ENCODE results near the gene SNTA1.
"Not testable (repeated sequence)": the region's sequence is repeated elsewhere in the genome, so short reads cannot be mapped to it uniquely, and the experiment has no call there.

The SNTA1 gene

DNA sequence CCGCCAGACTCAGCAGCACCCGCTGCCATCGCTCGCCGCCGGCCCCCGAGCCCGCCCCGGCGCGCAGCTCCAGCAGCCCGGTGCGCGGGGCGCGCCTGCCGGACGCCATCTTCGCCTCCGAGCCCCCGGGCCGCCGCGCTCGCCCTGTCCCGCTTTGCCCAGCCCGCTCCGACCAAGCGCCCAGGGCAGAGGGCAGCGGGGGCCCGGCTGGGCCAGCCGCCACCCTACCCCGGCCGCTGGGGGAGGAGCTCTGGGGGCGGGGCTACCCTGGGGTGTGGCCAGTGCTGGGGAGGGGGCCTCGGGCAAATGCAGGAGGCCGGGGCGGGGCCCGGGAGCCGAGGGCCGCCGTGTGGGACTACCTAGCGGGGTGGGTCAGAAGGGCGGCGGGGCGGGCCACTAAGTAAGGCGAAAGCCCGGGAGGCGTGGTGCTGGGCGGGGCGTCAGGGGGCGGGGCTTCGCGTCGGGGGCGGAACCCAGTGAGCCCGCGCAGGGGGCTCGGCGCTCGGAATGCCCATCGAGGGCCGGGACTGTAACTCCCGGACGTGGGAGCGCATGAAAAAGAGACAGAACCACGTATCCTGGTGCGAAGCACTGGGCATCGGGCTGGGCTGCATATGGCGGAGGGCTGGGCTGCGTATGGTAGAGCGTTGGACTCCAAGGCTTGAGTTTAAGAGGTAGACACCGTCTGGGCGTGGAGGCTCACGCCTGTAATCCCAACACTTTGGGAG is at the start of gene SNTA1:
Gene SNTA1 (minus strand): TSS at position 252 of the 728 bp plus-strand sequence. CDS start 143 bp downstream, at position 109.
- peak; percentile 99 for DNase-seq (ENCODE audit: low spot score)

DNA sequence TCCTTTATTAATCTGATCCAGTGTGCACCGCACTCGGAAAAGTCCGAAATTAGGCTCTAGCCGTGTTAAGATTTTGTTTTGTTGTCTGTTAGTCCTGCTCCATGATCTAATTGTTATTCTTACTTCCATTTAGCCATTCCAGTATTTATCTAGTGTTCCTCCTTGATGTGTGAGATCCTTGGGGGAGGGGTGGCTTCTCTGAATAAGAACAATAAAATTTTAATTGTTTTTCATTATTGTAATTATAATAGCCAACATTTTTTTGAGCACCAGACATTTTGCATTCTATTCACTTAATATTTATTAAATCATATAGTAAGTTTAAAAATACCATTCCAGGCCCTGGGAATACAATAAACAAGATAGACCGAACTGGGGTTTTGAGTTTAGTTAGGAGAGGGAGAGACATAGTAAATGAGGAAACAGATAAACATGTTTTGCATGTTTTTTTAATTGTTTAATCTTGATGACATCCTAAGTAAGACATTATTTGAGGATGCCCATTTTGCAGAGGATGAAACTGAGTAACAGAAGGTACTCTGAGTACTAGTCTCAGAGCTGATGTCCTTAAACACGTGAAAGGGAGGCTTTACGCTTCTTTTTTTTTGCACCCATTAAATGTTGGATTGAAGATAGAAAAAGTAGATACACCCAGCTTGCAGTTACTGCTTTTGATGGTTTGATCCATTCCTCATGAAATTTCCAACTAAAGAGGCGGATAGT is 47.5 kb upstream of the SNTA1 start:
- no peak for DNase-seq (ENCODE audit: low spot score)

DNA sequence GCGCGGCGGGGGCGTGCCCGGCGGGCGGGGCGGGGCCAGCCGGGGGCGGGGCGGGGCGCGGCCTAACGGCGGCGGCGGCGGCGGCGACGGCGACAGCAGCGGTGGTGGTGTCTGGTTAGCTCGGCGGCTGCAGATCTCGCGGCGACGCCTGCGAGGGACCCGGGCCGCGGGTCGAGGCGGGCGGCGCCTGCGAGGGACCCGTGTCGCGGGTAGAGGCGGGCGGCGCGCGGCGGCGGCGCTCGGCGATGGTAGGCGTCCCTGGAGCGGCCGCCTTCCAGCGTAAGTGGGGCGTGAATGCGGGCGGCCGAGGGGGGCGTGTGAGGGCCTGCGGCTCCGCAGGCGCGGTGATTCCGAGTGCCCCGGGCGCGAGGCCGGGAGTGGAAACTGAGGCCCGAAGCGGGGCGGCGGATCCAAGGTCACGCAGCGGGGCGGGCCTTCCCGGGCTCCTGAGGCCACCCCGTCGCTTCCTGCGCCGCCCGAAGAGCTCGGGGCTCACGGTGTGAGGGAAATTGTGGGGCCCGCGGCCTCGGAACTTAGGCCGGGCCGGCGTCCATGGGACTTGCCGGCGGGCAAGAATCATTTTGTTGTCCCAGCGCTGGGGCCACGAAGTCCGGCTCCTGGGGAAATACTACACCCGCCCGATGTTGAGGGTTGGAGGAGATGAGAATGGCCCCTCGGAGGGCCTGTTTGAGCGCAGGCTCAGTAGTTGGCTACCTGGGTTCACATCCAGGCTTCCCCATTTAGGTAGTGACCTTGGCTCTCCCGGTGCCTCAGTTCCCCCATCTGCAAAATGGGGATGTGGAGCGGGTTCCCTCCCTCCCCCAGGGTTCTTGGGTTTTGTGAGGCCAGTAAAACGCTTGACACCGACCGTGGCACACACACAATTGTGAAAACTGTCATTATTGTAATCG is 46.7 kb upstream of the SNTA1 start, which contains the start of gene CBFA2T2:
Gene CBFA2T2 (plus strand): TSS at position 74 of the 911 bp plus-strand sequence. CDS start 172 bp downstream, at position 246.
- DNase-seq (ENCODE audit: low spot score) = no peak

DNA sequence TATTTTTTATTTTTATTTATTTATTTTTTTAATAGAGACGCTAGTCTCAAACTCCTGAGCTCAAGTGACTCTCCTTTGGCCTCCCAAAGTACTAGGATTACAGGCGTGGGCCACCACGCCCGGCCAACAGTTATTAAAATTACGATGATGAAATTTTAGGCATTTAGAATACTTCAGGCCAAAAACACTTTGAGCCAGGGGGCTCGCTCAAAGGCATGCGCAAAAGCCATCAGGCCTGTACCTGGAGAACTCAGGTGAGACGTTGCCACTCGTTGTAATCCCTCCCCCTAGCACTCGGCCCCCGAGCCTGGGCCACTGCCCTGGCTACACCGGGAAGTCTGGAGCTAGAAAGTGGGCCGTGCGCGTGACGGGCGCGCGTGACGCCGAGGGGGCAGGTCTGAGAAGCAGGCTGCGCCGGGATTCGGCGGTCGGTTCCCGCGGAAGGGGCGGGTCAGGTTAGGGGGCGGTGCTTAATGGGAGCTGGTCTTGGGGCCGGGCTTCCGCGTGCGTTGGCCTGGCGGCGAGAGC is 46.0 kb upstream of the SNTA1 start:
- peak; percentile 100 for DNase-seq (ENCODE audit: low spot score)

DNA sequence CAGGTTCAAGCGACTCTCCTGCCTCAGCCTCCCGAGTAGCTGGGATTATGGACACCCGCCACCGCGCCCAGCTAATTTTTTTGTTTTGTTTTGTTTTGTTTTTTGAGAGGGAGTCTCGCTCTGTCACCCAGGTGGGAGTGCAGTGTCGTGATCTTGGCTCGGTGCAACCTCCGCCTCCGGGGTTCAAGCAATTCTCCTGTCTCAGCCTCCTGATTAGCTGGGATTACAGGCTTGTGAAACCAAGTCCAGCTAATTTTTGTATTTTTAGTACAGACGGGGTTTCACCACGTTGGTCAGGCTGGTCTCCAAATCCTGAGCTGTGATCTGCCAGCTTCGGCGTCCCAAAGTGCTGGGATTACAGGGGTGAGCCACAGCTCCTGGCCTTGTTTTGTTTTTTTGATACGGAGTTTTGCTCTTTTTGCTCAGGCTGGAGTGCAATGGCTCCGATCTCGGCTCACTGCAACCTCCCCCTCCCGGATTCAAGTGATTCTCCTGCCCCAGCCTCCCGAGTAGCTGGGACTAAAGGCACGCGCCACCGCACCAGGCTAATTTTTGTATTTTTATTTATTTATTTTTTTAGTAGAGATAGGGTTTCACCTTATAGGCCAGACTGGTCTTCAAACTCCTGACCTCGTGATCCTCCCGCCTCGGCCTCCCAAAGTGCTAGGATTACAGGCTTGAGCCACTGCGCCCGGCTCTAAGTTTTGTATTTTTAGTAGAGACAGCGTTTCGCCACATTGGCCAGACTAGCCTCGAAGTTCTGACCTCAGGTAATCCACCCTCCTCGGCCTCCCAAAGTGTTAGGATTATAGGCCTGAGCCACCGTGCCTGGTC is 45.3 kb upstream of the SNTA1 start:
- not testable (repeated sequence) for DNase-seq (ENCODE audit: low spot score)

DNA sequence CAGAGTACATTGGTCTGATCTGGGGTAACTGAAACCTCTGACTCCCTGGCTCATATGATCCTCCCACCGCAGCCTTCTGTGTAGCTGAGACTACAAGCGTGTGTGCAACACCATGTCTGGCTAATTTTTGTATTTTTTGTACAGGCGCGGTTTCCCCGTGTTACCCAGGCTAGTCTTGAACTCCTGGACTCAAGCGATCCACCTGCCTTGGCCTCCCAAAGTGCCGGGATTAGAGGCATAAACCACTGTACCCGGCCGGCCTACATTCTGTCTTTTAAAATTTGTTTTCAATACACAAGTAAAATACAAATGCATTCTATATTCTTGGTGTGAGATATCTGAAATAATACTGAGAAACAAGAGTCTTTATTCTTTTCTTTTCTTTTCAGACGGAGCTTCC is 44.6 kb upstream of the SNTA1 start:
- DNase-seq (ENCODE audit: low spot score) = no peak

DNA sequence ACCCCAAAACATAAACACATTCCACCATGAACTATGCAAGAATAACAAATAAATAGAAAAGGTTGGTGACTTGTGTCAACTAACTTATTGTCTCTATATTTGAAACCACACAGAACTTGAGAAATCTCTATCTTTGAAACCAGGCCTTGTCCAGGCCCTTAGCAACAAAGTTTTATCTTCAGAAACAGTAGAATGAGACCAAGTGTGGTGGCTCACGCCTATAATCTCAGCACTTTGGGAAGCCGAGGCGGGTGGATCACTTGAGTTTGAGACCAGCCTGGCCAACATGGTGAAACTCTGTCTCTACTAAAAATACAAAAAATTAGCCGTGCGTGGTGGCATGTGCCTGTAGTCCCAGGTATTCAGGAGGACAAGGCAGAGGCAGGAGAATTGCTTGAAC is 39.6 kb upstream of the SNTA1 start:
- DNase-seq (ENCODE audit: low spot score) = not testable (repeated sequence)

DNA sequence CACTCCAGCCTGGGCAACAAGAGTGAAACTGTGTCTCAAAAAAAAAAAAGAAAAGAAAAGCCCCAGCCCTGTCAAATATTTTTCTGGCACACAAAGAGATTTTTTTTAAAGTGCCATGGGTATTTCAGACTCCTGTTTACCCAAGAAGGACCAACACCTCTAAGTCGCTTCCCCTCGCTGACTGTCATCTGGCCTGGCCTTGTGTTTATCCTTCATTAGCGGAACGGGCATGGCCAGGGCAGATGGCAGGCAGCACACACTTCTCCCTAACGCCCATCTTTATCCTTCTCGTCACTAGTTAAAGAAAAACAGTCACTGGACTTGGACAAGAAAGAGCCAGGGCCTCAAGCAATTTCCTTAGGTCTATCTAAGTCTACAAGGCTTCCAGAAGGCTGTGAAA is 39.0 kb upstream of the SNTA1 start:
- no peak for DNase-seq (ENCODE audit: low spot score)

DNA sequence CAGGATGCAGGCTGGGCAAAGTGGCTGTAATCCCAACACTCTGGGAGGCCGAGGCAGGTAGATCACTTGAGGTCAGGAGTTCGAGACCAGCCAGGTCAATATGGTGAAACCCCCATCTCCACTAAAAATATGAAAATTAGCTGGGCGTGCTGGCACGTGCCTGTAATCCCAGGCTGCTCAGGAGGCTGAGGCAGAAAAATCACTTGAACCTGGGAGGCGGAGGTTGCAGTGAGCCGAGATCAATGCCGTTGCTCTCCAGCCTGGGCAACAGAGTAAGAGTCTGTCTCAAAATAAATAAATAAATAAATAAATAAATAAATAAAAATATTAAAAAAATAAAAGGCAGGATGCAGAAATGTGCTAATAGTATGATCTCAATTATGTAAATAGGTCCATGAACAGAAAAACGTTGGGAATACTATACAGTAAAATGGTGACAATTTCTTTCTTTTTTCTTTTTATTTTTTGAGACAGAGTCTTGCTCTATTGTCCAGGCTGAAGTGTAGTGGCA is 37.9 kb upstream of the SNTA1 start:
- no peak for DNase-seq (ENCODE audit: low spot score)

DNA sequence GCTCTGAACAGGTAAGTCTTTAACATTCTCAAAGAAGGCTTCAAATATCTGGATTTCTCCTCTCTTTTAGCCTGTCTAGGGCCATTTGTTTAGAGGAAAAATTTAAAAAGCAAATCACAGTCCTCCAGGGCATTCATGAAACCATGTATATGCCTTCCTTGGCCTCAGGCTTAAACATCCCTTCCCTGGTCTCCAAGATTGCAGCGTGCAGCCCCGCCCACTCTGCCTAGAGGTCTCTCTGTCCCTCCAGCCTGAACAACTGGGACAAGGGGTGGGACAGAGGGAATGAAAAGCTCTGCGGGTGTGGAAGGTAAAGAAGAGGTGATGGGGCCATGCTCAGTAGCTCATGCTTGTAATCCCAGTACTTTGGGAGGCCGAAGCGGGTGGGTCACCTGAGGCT is 36.5 kb upstream of the SNTA1 start:
- no peak for DNase-seq (ENCODE audit: low spot score)

DNA sequence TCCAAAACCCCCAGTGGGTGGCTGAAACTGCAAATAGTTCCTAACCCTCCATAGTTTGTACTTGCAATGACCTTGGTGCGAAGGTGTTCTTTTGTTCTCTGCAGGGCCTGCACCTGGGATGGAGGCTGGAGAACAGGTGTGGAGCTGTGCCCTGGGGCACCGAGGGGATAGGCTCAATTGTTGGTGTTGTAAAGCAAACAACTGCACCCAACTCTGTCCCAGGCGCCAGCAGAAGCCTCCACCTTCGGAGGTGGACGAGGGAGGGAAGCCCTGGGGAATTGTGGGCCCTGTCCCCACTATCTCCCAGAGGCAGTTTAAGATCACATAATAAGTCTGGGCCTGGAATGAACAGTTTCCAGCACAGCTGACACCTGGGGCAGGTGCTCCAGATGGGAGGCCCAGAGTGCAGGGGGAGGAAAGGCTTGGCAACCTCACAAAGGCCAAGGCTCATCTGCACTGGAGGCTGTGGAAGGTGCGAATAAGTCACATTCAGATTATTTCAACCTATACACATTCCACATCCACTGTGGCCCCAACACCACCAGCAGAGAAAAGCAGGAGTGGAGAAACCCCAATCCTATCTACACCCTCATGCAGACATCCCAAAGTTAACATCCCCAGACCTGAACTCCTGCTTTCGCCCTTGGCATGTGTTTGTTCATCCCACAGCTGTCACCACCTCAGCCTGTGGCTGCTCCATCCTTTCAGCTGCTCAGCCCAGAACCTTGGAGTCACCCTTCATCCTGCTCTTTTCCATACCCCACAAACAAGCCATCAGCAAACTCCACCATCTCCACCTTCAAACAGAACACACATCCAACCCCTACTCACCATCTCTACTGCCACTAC is 34.0 kb upstream of the SNTA1 start:
- DNase-seq (ENCODE audit: low spot score) = peak; percentile 37

DNA sequence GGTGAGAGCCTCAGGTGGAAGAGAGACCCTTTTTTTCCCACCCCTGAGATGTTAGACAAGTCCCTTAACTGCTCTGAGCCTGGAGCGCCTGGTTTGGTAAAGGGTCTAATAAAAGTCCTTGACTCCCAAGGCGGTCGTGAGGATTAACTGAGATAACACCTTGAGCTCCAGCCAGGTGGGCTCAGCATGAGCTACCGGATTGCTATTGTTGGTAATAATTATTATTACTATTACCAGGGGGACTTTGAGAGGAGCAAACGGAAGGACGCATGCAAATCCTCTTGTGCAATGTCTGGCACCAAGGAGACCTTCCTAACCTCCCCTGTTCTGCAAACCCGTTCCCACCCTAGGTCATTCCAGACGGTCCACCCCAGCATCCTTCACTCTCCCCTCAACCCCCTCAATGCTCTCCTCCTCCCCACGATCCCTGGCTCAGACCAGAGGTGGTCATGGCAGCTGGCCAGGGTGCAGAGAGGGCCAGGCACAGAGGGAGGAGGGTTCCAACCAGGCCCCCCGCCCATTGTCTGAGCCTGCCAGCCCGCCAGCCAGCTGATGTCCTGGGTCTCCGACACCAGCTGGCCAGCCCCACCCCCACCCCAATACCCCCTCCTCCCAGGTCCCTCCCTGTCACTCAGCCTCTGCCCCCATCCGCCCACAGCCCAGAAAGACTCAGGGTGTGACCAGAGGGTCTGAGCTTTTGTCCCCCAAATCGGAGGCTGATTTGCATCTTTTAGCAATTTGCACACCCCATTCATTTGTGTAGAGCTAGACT is 32.0 kb upstream of the SNTA1 start:
- DNase-seq (ENCODE audit: low spot score) = peak; percentile 60

DNA sequence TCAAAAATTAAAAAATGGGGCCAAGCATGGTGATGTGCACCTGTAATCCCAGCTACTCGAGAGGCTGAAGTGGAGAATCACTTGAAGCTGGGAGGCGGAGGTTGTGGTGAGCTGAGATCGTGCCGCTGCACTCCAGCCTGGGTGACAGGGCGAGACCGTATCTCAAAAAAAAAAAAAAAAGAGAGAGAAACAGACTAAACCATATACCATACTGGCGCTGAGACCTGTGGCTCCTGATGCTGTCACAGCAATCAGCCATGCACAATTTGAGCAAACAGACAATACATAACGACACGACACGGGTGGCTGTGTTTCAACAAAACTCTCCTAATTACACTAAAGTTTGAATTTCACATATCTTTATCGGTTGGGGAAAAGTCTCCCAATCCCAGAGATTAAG is 31.4 kb upstream of the SNTA1 start:
- DNase-seq (ENCODE audit: low spot score) = no peak

DNA sequence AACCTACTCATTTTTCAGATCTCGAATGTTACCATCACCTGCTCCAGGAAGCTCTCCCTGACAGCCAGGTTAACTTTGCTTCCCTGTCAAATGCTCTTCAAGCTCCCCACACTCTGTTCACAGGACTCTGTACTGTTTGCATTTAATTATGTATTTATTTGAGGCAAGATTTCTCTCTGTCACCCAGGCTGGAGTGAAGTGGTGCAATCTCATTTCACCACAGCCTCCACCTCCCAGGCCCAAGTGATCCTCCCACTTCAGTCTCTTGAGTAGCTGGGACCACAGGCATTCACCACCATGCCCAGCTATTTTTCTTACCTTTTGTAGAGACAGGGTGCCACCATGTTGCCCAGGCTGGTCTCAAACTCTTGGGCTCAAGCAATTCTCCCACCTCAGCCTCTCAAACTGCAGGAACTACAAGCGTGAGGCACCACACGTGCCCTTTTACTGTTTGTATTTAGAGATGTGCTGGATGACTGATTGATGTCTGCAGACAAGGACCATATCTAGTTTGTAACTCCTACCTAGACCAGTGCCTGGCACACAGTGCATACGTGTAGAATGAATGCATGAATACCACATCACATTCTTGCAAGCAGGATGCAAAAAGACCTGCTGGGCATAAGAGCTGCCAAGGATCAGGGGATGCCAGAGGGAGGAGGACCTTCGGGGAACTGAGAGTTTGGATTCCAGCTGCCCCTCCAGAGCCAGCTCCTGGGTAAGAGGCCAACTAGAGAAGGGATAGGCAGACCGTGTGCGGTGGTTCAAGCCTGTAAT is 30.7 kb upstream of the SNTA1 start:
- no peak for DNase-seq (ENCODE audit: low spot score)

DNA sequence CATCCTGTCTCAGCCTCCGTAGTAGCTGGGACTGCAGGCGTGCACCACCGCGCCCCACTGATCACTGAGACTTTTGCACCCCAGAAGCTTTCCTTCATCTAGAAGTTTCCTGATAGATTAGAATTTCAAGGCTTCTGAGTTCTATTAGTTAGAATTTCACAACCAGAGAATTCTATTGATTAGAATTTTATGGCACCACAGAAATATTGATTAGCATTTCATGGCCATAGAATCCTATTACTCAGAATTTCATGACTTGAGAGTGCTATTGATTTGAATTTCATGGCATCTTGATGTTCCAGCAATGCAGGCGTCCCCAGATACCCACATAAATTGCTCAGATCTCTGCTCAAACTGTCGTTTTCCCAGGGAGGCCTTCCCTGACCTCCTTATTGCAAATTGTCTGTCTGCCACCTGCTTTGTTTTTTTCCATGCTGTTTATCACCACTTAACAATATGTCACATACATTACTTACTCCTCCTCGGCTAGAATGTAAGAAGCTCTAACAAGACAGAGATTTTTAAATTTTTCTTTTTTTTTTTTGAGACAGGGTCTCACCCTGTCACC is 29.4 kb upstream of the SNTA1 start:
- no peak for DNase-seq (ENCODE audit: low spot score)

DNA sequence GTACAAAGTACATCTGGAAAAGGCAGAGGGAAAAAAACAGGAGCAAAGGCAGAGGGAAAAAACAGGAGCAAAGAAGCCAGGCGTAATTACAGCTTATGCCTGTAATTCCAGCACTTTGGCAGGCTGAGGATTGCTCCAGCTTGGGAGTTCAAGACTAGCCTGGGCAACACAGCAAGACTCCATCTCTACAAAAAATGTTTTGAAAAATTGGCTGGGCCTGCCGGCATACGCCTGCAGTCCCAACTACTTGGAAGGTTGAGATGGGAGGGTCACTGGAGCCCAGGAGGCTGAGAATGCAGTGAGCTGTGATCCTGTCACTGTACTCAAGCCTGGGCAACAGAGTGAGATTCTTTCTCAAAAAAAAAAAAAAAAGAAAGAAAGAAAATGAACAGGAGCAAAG is 27.3 kb upstream of the SNTA1 start:
- no peak for DNase-seq (ENCODE audit: low spot score)

DNA sequence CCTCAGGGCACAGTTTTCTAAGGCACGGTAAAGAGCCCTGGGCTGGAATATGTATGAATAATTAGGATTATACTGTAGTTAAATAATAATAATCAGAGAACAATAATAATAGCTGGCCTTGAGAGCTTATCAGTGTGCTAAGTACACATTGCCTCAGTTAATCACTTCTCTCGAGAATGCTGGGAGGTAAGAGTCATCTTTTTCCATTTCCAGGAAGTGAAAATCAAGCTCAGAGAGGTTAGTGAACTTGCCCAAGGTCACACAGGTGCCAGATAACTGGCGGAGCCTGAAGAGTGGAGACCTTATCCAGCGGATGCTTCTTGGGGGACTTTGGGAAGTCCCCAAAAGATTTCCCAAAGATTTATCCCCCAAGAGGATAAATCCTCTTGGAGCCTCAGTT is 26.9 kb upstream of the SNTA1 start:
- no peak for DNase-seq (ENCODE audit: low spot score)

DNA sequence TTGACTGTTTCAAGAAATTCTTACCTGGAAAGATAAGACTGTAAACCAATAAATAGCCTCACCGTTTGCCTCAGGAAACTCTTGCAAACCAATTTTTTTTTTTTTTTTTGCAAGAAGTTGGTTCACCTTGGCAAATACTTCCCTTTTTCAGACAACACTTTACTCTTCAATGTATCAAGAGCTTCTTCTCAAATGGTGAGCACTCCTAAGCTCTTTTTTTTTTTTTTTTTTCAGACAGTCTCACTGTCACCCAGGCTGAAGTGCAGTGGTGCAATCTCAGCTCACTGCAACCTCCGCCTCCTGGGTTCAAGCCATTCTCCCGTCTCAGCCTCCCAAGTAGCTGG is 22.7 kb upstream of the SNTA1 start:
- no peak for DNase-seq (ENCODE audit: low spot score)

Measured in iPS-NIHi11 (cell line).